ENCODE results near the gene ETV7.

The ETV7 gene

DNA sequence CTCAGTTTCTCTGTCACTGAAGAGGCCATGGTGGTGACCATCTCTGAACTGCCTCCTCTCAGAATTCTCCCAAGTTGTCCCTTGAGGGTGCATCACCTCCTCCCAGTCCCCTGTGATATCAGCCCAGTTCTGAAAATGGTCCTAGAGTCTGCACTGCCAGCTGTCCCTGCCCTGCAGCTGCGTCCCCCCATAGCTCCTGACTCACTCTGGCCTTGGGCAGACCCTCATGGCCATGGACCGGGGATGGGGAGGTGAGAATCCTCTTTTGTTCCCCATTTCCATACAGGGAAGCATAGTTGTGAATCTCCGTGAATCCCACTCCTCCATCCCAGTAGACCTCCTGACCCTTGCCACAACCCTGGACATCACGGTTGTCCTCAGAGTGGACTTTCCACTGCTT is 4.5 kb downstream of the ETV7 start:
- Histone ChIP-seq H3K4me3 (ENCODE audit: low read depth in 1 of 2, low read length in 2 of 2) (no peak overlapping the region), H3K27me3 (ENCODE audit: control insufficient read depth in 1 of 2, insufficient read depth in 2 of 2, low read length in 2 of 2) (no peaks in the 10 kb centered on the region), H3K9ac (ENCODE audit: low read length) (no peak overlapping the region), H3K36me3 (ENCODE audit: insufficient read depth, low read length) (no peaks in the 10 kb centered on the region), H3K9me3 (ENCODE audit: low read length) (no peaks in the 10 kb centered on the region), H3K4me1 (ENCODE audit: insufficient read depth, low read length) (peaks cover 7% of the 10 kb centered on the region), H3K27ac (ENCODE audit: low read depth, low read length) (no peak overlapping the region)

DNA sequence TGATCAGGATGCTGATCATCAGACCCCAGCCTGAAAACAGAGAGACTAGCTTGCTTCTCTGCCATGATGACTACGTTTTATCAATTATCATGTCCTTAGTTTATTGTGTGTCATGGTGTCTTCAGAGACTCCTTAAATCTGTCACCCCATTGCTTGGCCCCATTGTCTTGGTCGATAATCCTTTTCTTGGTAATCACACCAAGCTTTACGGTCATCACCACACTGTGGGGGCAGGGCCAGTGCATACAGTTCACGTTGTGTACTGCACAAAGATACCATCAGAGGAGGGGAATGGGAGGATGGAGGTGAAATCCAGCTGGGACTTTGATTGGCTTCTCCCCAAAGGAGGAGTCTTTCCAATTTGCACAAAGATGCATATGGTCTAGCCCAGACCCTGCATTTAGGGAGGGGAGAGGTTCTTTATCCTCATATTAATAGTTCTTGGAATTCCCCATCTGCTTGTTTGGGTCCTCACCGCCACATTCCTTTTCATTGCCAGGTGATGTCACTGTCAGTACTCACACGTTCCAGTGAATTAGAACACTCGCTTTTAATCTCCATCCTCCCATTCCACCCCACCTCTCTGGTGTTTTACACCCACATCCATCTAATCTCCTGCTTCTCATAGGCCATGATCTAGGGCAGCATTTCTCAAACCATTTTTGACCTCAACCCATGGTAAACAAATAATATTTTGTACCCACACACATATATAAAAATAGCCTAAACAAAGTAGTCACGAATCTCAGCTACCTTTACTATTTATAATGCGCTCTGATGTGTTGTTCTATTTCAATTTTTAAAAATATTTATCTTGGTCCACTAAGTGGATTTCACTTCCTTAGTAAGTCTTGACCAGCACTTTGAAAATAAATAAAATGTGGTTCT is 5.7 kb downstream of the ETV7 start:
- Histone ChIP-seq H3K9ac (ENCODE audit: low read length) (no peak overlapping the region), H3K27me3 (ENCODE audit: control insufficient read depth in 1 of 2, insufficient read depth in 2 of 2, low read length in 2 of 2) (no peaks in the 10 kb centered on the region), H3K9me3 (ENCODE audit: low read length) (no peaks in the 10 kb centered on the region), H3K27ac (ENCODE audit: low read depth, low read length) (no peak overlapping the region), H3K4me1 (ENCODE audit: insufficient read depth, low read length) (peaks cover 7% of the 10 kb centered on the region), H3K36me3 (ENCODE audit: insufficient read depth, low read length) (no peaks in the 10 kb centered on the region), H3K4me3 (ENCODE audit: low read depth in 1 of 2, low read length in 2 of 2) (no peak overlapping the region)

DNA sequence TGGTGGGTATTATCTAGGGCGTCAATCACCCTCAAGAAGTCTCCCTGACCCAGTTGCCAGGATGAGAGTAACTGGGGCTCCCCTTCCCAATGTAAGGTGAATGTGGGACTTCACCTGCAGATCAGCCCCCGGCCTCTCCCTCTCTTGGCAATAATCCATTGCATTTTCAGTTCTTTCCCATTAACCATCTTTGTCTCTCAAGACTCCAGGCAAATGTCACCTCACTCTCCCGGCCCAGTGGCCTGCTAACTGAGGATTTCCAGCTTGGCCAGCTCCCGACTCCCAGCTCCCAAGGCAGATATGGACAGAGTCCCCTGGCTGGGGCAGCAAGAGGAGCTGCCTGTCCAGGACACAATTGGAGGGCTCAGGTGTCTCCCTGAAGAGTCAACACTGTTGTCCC is 7.3 kb downstream of the ETV7 start:
- Histone ChIP-seq H3K9ac (ENCODE audit: low read length) (no peak overlapping the region), H3K4me1 (ENCODE audit: insufficient read depth, low read length) (no peaks in the 10 kb centered on the region), H3K36me3 (ENCODE audit: insufficient read depth, low read length) (no peaks in the 10 kb centered on the region), H3K27me3 (ENCODE audit: control insufficient read depth in 1 of 2, insufficient read depth in 2 of 2, low read length in 2 of 2) (no peaks in the 10 kb centered on the region), H3K9me3 (ENCODE audit: low read length) (no peaks in the 10 kb centered on the region), H3K27ac (ENCODE audit: low read depth, low read length) (no peak overlapping the region), H3K4me3 (ENCODE audit: low read depth in 1 of 2, low read length in 2 of 2) (no peak overlapping the region)

DNA sequence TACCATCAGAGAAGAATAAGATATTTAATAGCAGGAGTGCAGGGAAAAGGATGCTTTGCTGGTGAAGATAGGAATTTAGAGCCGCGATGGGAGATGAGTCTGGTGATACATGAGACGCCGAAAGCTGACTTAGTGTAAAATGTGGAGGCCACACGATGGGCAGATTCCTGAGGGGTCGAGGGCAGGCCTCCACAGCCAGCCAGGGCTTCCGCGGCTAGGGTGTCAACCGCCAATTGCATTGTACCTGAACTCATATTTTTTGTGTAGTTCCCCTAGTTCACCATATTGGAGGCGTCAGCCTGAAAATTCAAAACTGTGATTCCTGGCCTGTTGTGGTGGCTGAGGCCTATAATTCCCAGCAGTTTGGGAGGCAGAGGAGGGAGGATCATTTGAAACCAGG is 8.5 kb downstream of the ETV7 start:
- Histone ChIP-seq H3K4me3 (ENCODE audit: low read depth in 1 of 2, low read length in 2 of 2) (no peak overlapping the region), H3K4me1 (ENCODE audit: insufficient read depth, low read length) (no peaks in the 10 kb centered on the region), H3K27ac (ENCODE audit: low read depth, low read length) (no peak overlapping the region), H3K36me3 (ENCODE audit: insufficient read depth, low read length) (no peaks in the 10 kb centered on the region), H3K27me3 (ENCODE audit: control insufficient read depth in 1 of 2, insufficient read depth in 2 of 2, low read length in 2 of 2) (no peaks in the 10 kb centered on the region), H3K9me3 (ENCODE audit: low read length) (no peaks in the 10 kb centered on the region), H3K9ac (ENCODE audit: low read length) (no peak overlapping the region)

DNA sequence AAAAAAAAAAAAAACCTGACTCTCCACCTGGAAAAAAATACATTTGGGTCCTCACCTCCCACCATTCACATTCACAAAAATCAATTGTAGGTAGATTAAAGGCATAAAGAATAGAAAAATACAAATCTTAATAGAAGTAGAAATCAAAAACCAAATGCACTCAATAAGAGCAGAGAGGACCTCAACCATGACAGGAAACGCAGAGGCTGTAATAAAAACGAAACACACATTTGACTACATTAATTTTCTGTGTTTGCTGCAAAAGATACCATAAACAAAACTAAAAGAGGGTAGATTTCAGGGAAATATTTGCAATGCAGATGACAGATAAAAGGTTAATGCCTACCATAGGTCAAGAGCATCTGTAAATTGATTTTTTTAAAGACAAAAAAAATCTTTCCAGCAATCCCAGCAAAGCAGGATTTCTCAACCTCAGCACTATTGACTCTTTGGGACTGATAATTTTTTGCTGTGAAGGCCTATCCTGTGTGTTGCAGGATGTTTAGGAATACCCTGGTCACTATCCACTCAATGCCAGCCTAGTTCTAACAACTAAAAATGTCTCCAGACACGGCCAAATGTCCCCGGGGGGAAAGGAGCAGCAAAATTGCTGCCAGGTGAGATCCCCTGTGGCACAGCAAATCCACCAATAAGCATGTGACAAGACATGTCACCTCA is 9.1 kb downstream of the ETV7 start:
- Histone ChIP-seq H3K27me3 (ENCODE audit: control insufficient read depth in 1 of 2, insufficient read depth in 2 of 2, low read length in 2 of 2) (no peaks in the 10 kb centered on the region), H3K4me1 (ENCODE audit: insufficient read depth, low read length) (no peaks in the 10 kb centered on the region), H3K36me3 (ENCODE audit: insufficient read depth, low read length) (no peaks in the 10 kb centered on the region), H3K27ac (ENCODE audit: low read depth, low read length) (no peak overlapping the region), H3K9me3 (ENCODE audit: low read length) (no peaks in the 10 kb centered on the region), H3K4me3 (ENCODE audit: low read depth in 1 of 2, low read length in 2 of 2) (no peak overlapping the region), H3K9ac (ENCODE audit: low read length) (no peak overlapping the region)

DNA sequence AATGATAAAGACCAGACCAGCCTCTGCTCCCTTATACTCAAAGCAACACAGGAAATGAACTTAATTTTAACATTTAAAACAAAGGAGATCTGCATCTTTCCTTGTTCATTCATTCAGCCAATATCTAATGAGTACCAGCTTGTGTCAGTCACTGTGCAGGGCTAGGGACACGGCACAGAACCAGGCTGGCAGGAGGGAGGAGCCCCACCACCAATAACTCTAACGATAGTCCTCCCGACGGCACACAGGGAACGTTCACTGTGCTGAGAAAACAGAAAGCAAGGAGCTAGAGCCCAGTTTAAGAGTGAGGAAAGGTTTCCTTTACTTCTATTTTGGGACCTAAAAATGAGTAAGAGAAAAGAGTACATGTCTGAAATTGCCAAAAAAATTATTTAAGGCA is 9.9 kb downstream of the ETV7 start:
- H3K36me3 ChIP-seq (ENCODE audit: insufficient read depth, low read length): no peaks in the 10 kb centered on the region
- H3K27ac ChIP-seq (ENCODE audit: low read depth, low read length): no peak overlapping the region
- no peak overlapping the region for H3K4me3 ChIP-seq (ENCODE audit: low read depth in 1 of 2, low read length in 2 of 2)
- H3K9ac ChIP-seq (ENCODE audit: low read length): no peak overlapping the region
- no peaks in the 10 kb centered on the region for H3K4me1 ChIP-seq (ENCODE audit: insufficient read depth, low read length)
- H3K27me3 ChIP-seq (ENCODE audit: control insufficient read depth in 1 of 2, insufficient read depth in 2 of 2, low read length in 2 of 2): no peaks in the 10 kb centered on the region
- H3K9me3 ChIP-seq (ENCODE audit: low read length): no peaks in the 10 kb centered on the region

DNA sequence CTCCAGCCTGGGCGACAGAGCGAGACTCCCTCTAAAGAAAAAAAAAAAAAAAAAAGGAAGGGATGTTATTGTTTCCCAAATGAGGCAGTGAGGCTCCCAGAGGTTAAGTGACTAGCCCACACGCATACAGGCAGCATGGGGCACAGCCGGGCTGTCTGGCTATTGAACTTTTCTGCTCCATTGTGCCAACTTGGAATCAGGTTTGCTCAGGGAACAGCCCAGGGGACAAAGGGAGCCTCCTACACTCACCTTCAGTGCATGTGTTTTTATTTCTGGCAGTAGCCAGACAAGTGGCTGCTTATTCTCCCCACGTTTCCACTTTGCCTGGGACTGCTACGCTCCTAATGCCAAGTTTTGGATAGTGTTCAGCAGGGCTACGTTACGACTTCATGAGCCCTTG is 10.7 kb downstream of the ETV7 start:
- Histone ChIP-seq H3K9ac (ENCODE audit: low read length) (no peak overlapping the region), H3K4me1 (ENCODE audit: insufficient read depth, low read length) (no peaks in the 10 kb centered on the region), H3K27ac (ENCODE audit: low read depth, low read length) (no peak overlapping the region), H3K27me3 (ENCODE audit: control insufficient read depth in 1 of 2, insufficient read depth in 2 of 2, low read length in 2 of 2) (peaks cover 0 to 2% of the 10 kb centered on the region in 2 donors), H3K9me3 (ENCODE audit: low read length) (no peaks in the 10 kb centered on the region), H3K36me3 (ENCODE audit: insufficient read depth, low read length) (no peaks in the 10 kb centered on the region), H3K4me3 (ENCODE audit: low read depth in 1 of 2, low read length in 2 of 2) (no peak overlapping the region)

DNA sequence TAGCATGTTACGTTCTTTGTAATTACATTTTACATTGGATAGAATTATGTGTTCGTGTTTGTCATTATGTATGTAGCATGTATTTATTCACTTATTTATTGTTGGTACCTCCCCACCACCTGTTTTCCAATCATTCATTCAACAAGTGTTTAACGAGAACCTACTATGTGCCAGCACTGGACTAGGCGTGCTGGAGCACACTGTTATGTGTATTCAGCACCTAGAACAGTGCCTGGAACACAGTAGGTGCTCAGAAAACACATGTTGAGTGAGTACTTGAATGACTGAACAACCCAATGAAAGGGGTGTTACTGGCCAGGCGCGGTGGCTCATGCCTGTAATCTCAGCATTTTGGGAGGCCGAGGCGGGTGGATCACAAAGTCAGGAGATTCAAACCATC is 11.3 kb downstream of the ETV7 start:
- H3K27ac ChIP-seq (ENCODE audit: low read depth, low read length): no peak overlapping the region
- no peak overlapping the region for H3K4me3 ChIP-seq (ENCODE audit: low read depth in 1 of 2, low read length in 2 of 2)
- no peaks in the 10 kb centered on the region for H3K4me1 ChIP-seq (ENCODE audit: insufficient read depth, low read length)
- H3K9ac ChIP-seq (ENCODE audit: low read length): no peak overlapping the region
- H3K27me3 ChIP-seq (ENCODE audit: control insufficient read depth in 1 of 2, insufficient read depth in 2 of 2, low read length in 2 of 2): peaks cover 0 to 7% of the 10 kb centered on the region in 2 donors
- no peaks in the 10 kb centered on the region for H3K9me3 ChIP-seq (ENCODE audit: low read length)
- no peaks in the 10 kb centered on the region for H3K36me3 ChIP-seq (ENCODE audit: insufficient read depth, low read length)

DNA sequence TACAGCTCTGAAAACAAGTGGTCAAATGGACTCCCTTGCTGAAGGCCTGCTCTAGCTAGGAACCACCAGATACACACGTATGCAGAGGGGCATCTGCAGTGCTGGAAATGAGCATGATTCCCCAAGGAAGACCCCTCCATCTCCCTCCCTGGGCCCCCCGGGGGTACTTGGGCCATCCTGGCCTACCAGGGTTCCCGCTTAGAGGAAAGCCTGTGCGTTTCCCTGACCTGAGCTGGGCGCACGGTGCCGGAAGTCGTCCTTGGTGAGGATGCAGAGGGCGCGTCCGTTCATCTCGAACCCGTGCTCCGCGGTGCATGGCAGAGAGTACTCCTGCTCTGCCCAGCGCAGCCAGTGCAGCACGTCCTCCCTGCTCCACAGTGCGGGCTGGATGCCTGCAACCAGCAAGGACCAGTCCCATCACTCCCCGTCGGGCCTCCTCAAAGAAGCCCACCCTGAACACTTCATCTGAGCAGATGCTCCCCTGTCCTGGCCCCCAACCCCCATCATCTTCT is 11.8 kb downstream of the ETV7 start:
- Histone ChIP-seq H3K27ac (ENCODE audit: low read depth, low read length) (no peak overlapping the region), H3K36me3 (ENCODE audit: insufficient read depth, low read length) (no peaks in the 10 kb centered on the region), H3K27me3 (ENCODE audit: control insufficient read depth in 1 of 2, insufficient read depth in 2 of 2, low read length in 2 of 2) (peaks cover 0 to 7% of the 10 kb centered on the region in 2 donors), H3K9me3 (ENCODE audit: low read length) (no peaks in the 10 kb centered on the region), H3K9ac (ENCODE audit: low read length) (no peak overlapping the region), H3K4me3 (ENCODE audit: low read depth in 1 of 2, low read length in 2 of 2) (no peak overlapping the region), H3K4me1 (ENCODE audit: insufficient read depth, low read length) (no peaks in the 10 kb centered on the region)

DNA sequence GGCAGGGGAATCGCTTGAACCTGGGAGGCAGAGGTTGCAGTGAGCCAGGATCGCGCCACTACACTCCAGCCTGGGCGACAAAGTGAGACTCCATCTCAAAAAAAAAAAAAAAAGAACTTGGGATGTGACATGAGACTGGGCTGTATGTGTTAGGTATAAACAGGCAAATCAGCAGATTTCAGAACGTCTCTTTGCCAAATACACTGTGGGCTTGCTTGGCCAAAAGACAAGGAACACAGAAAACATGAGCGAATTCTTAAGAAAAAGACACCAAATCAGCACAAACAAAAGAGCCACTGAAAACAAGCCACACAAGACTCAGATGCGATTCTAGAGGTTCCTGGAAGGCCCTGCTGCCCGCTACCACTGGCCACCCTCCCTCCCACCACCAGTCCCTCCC is 12.5 kb downstream of the ETV7 start:
- no peaks in the 10 kb centered on the region for H3K36me3 ChIP-seq (ENCODE audit: insufficient read depth, low read length)
- no peak overlapping the region for H3K9ac ChIP-seq (ENCODE audit: low read length)
- H3K4me3 ChIP-seq (ENCODE audit: low read depth in 1 of 2, low read length in 2 of 2): no peak overlapping the region
- peaks cover 0 to 7% of the 10 kb centered on the region in 2 donors for H3K27me3 ChIP-seq (ENCODE audit: control insufficient read depth in 1 of 2, insufficient read depth in 2 of 2, low read length in 2 of 2)
- H3K4me1 ChIP-seq (ENCODE audit: insufficient read depth, low read length): no peaks in the 10 kb centered on the region
- H3K9me3 ChIP-seq (ENCODE audit: low read length): no peaks in the 10 kb centered on the region
- H3K27ac ChIP-seq (ENCODE audit: low read depth, low read length): no peak overlapping the region

DNA sequence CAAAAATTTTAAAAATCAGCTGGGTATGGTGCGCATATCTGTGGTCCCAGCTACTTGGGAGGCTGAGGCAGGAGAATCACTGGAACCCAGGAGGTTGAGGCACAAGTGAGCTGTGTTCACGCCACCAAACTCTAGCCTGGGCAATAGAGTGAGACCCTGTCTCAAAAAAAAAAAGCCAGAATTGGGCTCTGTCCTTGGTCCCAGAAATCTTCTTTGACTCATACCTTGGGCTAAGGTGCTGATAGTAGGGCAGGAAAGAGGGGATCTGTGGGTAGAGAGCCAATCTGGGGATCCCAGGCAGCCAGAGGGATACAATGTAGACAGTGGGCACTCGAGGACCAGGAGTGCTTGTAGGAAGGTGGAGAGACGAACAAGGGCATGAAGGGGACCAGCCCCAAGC is 13.3 kb downstream of the ETV7 start:
- no peaks in the 10 kb centered on the region for H3K36me3 ChIP-seq (ENCODE audit: insufficient read depth, low read length)
- H3K9ac ChIP-seq (ENCODE audit: low read length): no peak overlapping the region
- H3K9me3 ChIP-seq (ENCODE audit: low read length): no peaks in the 10 kb centered on the region
- peaks cover 0 to 7% of the 10 kb centered on the region in 2 donors for H3K27me3 ChIP-seq (ENCODE audit: control insufficient read depth in 1 of 2, insufficient read depth in 2 of 2, low read length in 2 of 2)
- H3K4me3 ChIP-seq (ENCODE audit: low read depth in 1 of 2, low read length in 2 of 2): no peak overlapping the region
- no peak overlapping the region for H3K27ac ChIP-seq (ENCODE audit: low read depth, low read length)
- no peaks in the 10 kb centered on the region for H3K4me1 ChIP-seq (ENCODE audit: insufficient read depth, low read length)

Measured in muscle layer of colon (tissue), 2 donors.